Activated CD8-positive, alpha-beta T cell treated with anti-CD3 and anti-CD28 coated beads for 36 hours (primary cell): ENCODE measurements around the gene EEF2K. TPM values are rescaled to one million over a fixed set of nuclear protein-coding genes. Genes with fewer than 3 reads are reported as not detected.

ENCODE experiments used
- ATAC-seq: fragments of 200-7000 bp; cut with Tn5 transposase; one replicate; pipeline ENCODE4 v1.10.0; 2021; ENCODE audit warnings: mild to moderate bottlenecking, moderate library complexity
- CTCF ChIA-PET: fragments of 350-600 bp; sonication (Branson Sonifier 250); formaldehyde crosslinking; loops from one replicate; lab custom pipeline; 2021; ENCODE audit warnings: antibody characterized with exemption; lab: Charles Lee
- POLR2A ChIA-PET: fragments of 350-600 bp; sonication (Branson Sonifier 250); formaldehyde crosslinking; loops from one replicate; lab custom pipeline; 2021; ENCODE audit warnings: antibody characterized with exemption; lab: Charles Lee
- DNase-seq: peaks from one replicate; pipeline ENCODE4 v3.0.0-alpha.2; 2020
- H3K27ac Mint-ChIP-seq: one replicate; pipeline ENCODE4 v1.8.0; 2021; ENCODE audit warnings: mild to moderate bottlenecking, mixed read lengths
- H3K27me3 Mint-ChIP-seq: one replicate; pipeline ENCODE4 v1.8.0; 2021; ENCODE audit warnings: mixed read lengths
- H3K36me3 Mint-ChIP-seq: one replicate; pipeline ENCODE4 v1.8.0; 2021; ENCODE audit warnings: low read depth, mixed read lengths
- H3K4me1 Mint-ChIP-seq: one replicate; pipeline ENCODE4 v1.8.0; 2021; ENCODE audit warnings: low read depth, mixed read lengths
- H3K4me3 Mint-ChIP-seq: one replicate; pipeline ENCODE4 v1.8.0; 2021; ENCODE audit warnings: mild to moderate bottlenecking, moderate library complexity, mixed read lengths
- H3K9me3 Mint-ChIP-seq: one replicate; pipeline ENCODE4 v1.8.0; 2021; ENCODE audit warnings: mixed read lengths
- intact Hi-C: fragments of 100-400 bp; cut with micrococcal nuclease; formaldehyde crosslinking; loops from one replicate; pipeline ENCODE4 v1.10.0; 2022
- total RNA-seq, 2 experiments: library from RNA; stranded (reverse); gene quantifications; one replicate each; pipeline ENCODE4 v1.2.3, GENCODE V29; 2021
- TF ChIP-seq, protein P1 (sequence below): fragments of 200-600 bp; IDR thresholded peaks from one replicate; pipeline ENCODE4 v1.8.0; 2022; ENCODE audit warnings: antibody characterized with exemption, mild to moderate bottlenecking

Gene EEF2K
- total RNA-seq, 2 experiments from 2014 or later, result 28.6 to 31.2 TPM

GRCh38 chr16:22307838-22308237, 101.8 kb downstream of the EEF2K start:
- ATAC-seq (no peak), DNase-seq (no peak)
- peaks cover 9% of the 10 kb centered on the region for H3K4me1 Mint-ChIP-seq
- no peak overlapping the region for H3K4me3 Mint-ChIP-seq
- intact Hi-C loops, result no loop called here
- ChIA-PET POLR2A (no interaction called here), CTCF (interaction anchor here (2.1 kb wide), 2 partner anchors 14 to 230 kb away, joined by 4 to 6 read pairs; no protein-coding TSS in a partner anchor)
- H3K36me3 Mint-ChIP-seq, result peaks cover 34% of the 10 kb centered on the region
- no peak overlapping the region for H3K27ac Mint-ChIP-seq
- no peaks in the 10 kb centered on the region for H3K9me3 Mint-ChIP-seq
- TF ChIP-seq, protein P1, sequence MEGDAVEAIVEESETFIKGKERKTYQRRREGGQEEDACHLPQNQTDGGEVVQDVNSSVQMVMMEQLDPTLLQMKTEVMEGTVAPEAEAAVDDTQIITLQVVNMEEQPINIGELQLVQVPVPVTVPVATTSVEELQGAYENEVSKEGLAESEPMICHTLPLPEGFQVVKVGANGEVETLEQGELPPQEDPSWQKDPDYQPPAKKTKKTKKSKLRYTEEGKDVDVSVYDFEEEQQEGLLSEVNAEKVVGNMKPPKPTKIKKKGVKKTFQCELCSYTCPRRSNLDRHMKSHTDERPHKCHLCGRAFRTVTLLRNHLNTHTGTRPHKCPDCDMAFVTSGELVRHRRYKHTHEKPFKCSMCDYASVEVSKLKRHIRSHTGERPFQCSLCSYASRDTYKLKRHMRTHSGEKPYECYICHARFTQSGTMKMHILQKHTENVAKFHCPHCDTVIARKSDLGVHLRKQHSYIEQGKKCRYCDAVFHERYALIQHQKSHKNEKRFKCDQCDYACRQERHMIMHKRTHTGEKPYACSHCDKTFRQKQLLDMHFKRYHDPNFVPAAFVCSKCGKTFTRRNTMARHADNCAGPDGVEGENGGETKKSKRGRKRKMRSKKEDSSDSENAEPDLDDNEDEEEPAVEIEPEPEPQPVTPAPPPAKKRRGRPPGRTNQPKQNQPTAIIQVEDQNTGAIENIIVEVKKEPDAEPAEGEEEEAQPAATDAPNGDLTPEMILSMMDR, result no peak
- no peaks in the 10 kb centered on the region for H3K27me3 Mint-ChIP-seq

GRCh38 chr16:22308824-22309520, 102.9 kb downstream of the EEF2K start:
- peaks cover 38% of the 10 kb centered on the region for H3K36me3 Mint-ChIP-seq
- TF ChIP-seq, protein P1, result no peak
- intact Hi-C loops, result no loop called here
- no peak overlapping the region for H3K4me3 Mint-ChIP-seq
- peaks cover 4% of the 10 kb centered on the region for H3K4me1 Mint-ChIP-seq
- H3K27ac Mint-ChIP-seq, result no peak overlapping the region
- ChIA-PET POLR2A (interaction anchor here (1.2 to 1.5 kb wide), 2 partner anchors 9 to 10 kb away, joined by 3 to 8 read pairs; no protein-coding TSS in a partner anchor), CTCF (interaction anchor here (1.0 to 2.1 kb wide), 4 partner anchors 8 to 231 kb away, joined by 3 to 6 read pairs (median 4); no protein-coding TSS in a partner anchor)
- no peaks in the 10 kb centered on the region for H3K9me3 Mint-ChIP-seq
- DNase-seq (no peak), ATAC-seq (no peak)
- H3K27me3 Mint-ChIP-seq, result no peaks in the 10 kb centered on the region

- TF ChIP-seq, protein P1, result no peak
- H3K4me1 Mint-ChIP-seq, result no peaks in the 10 kb centered on the region
- POLR2A ChIA-PET, result interaction anchor here (1.7 kb wide), 1 partner anchor 13 kb away, joined by 6 read pairs; no protein-coding TSS in a partner anchor
Measured at GRCh38 chr16:22311520-22311919, 105.4 kb downstream of the EEF2K start.

DNA sequence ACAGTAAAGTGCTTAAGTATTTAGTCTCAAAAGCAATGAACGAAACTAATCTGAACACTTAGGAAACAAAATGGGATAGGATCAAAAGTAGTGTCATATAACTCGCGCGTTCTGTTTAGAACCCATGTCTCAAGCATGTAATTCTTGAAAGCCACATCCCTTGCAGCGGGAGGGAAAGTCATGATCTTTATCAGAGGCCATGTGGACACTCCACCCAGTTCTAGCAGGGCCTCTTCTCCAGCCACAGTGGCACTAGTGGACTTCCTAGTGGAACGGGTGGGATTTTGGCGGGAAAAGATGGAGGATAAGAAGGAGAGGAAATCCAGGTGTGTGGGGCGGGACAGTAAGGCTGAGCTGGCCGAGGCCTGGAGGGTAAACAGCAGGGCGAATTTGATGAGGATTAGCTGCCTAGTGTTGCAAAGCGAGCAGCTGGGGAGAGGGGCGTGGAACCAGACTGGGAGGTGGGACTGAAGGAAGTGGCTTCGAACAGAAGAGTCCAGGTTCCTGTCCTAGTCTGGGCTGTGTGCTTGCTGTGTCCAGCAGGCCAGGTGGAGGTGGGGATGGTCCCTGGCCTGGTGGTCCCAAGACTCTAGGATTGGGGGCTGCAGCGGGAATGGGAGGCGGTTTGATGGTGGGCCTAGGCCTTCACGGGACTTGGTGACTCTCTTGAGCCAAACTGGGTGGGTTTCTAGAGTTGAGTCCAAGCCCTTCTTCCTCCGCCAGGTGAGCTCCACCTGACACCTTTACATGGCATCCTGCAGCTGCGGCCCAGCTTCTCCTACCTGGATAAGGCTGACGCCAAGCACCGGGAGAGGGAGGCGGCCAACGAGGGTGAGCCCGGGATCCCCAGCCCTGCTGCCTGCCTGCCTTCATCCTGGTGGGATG, 107.1 kb downstream of the EEF2K start:
- TF ChIP-seq, protein P1, result no peak
- peak overlapping the region; percentile 19 for H3K27ac Mint-ChIP-seq
- H3K9me3 Mint-ChIP-seq, result no peaks in the 10 kb centered on the region
- intact Hi-C loops, result no loop called here
- CTCF ChIA-PET, result no interaction called here
- no peaks in the 10 kb centered on the region for H3K27me3 Mint-ChIP-seq
- POLR2A ChIA-PET, result interaction anchor here (0.6 to 1.7 kb wide), 3 partner anchors 9 to 24 kb away, joined by 3 to 4 read pairs (median 4); no protein-coding TSS in a partner anchor
- DNase-seq (no peak), ATAC-seq (no peak)
- H3K4me3 Mint-ChIP-seq, result no peak overlapping the region
- peaks cover 37% of the 10 kb centered on the region for H3K36me3 Mint-ChIP-seq
- no peaks in the 10 kb centered on the region for H3K4me1 Mint-ChIP-seq

More at GRCh38 chr16:22311520-22311919, 105.4 kb downstream of the EEF2K start:
- no peaks in the 10 kb centered on the region for H3K9me3 Mint-ChIP-seq
- peaks cover 36% of the 10 kb centered on the region for H3K36me3 Mint-ChIP-seq
- ATAC-seq, result no peak
- H3K4me3 Mint-ChIP-seq, result no peak overlapping the region
- DNase-seq, result no peak
- intact Hi-C loops, result no loop called here
- no peaks in the 10 kb centered on the region for H3K27me3 Mint-ChIP-seq
- CTCF ChIA-PET, result interaction anchor here (1.0 to 2.4 kb wide), 2 partner anchors 11 to 38 kb away, joined by 3 to 10 read pairs; no protein-coding TSS in a partner anchor
- no peak overlapping the region for H3K27ac Mint-ChIP-seq
